Measurements from ENCODE around the gene MIPOL1. TPM values are rescaled to one million over a fixed set of nuclear protein-coding genes. Genes with fewer than 3 reads are reported as not detected.

MIPOL1 gene
- total and polyA plus RNA-seq, 2 of the 13 experiments (the other 11 are each of a cell fraction or from before 2014, with no cell fraction given): 8.6 to 34.2 TPM

GRCh38 chr14:37247791-37248461, 50.2 kb downstream of the MIPOL1 start (continued):
- TF ChIP-seq ZNF646 (CRISPR knock-in tag; IDR thresholded peaks at IDR 0.05) (peak; percentile 63; the same call in 1 of the 2 replicates), RAD51 (IDR thresholded peaks at IDR 0.05; ENCODE audit: borderline replicate concordance) (peak; percentile 19; the same call in 1 of the 2 replicates), ZBTB40 (IDR thresholded peaks at IDR 0.05) (peak; percentile 30; the same call in 1 of the 2 replicates), ZBTB40 (CRISPR knock-in tag; IDR thresholded peaks at IDR 0.05) (no peak), AFF4 (CRISPR knock-in tag; IDR thresholded peaks at IDR 0.05) (no peak), PLRG1 (conservative IDR thresholded peaks at IDR 0.05) (peak; percentile 74; the same call in 1 of the 2 replicates), ZNF556 (CRISPR knock-in tag; IDR thresholded peaks at IDR 0.05; ENCODE audit: borderline replicate concordance) (no peak), ARID2 (CRISPR knock-in tag; IDR thresholded peaks at IDR 0.05; ENCODE audit: borderline replicate concordance) (0 out of 2 replicates have a peak, but pooled peaks have one; percentile 28), PAF1 (CRISPR knock-in tag; IDR thresholded peaks at IDR 0.05) (no peak)
